Measurements from ENCODE around the gene TMEM198. TPM values are rescaled to one million over a fixed set of nuclear protein-coding genes. Genes with fewer than 3 reads are reported as not detected.

The TMEM198 gene
- total and polyA plus RNA-seq, 4 donors = 0.74 to 1.9 (median 1.5) TPM

DNA sequence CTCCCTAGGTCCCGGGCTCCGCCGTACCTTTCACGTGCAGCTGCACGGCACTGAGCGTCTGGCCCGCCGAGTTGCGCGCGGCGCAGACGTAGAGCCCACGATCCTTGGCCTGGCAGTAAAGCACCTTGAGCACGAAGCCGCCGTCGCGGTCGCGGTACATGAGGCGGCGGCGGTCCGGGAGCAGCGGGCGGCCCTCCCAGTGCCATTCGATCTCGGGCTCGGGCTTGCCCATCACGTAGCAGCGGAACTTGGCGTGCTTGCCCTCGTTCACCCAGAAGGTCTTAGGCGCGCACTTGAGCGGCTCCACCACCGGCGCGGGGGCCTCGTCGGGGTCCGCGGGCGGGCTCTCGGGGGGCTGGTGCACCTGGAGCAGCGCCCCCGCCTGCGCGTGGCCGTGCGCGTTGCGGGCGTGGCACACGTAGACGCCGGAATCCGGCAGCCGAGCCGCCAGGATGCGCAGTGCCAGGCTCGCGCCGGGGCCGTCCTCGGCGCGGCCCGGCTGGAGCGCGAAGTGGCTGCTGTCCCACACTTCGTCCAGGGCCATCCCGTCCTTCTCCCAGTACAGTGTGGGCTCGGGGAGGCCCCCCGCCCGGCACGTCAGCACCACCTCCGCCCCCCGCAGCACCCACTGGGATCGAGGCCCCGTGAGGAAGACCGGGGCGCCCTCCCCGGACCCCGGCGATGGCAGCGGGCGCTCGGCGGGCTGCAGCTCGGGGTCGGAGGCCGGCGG, 26.5 kb downstream of the TMEM198 start:
- Histone ChIP-seq H3K4me1 (ENCODE audit: control insufficient read depth in 4 of 4, insufficient read depth in 4 of 4, low read length in 3 of 4) (peaks cover 4 to 15% (median 6%) of the 10 kb centered on the region in 4 donors), H3K4me3 (ENCODE audit: low read depth in 1 of 3, low read length in 3 of 3) (peak overlapping the region; percentile 57 to 81 (median 65)), H3K36me3 (ENCODE audit: control insufficient read depth in 4 of 4, insufficient read depth in 3 of 4, low read depth in 1 of 4, low read length in 3 of 4) (peaks cover 0 to 6% (median 1%) of the 10 kb centered on the region in 4 donors), H3K27me3 (ENCODE audit: control insufficient read depth in 4 of 4, insufficient read depth in 4 of 4, low read length in 3 of 4) (no peaks in the 10 kb centered on the region), H3K27ac (ENCODE audit: low read depth in 1 of 2, low read length in 2 of 2) (peak overlapping the region in 1 of 2 donors; percentile 33), H3K9me3 (ENCODE audit: control insufficient read depth in 4 of 4, low read length in 3 of 4) (no peaks in the 10 kb centered on the region), H3K9ac (ENCODE audit: low read depth in 1 of 2, low read length in 2 of 2) (peak overlapping the region in 1 of 2 donors; percentile 37)
- DNase-seq (ENCODE audit: low spot score) = no peak
- 24% methylated on average over 95 of the region's 95 CpGs for WGBS
- no peak for TF ChIP-seq SP1 (IDR thresholded peaks at IDR 0.05)
- TF ChIP-seq, protein P1, sequence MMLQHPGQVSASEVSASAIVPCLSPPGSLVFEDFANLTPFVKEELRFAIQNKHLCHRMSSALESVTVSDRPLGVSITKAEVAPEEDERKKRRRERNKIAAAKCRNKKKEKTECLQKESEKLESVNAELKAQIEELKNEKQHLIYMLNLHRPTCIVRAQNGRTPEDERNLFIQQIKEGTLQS (IDR thresholded peaks at IDR 0.05) = no peak
- no peak for TF ChIP-seq HNF4A (conservative IDR thresholded peaks at IDR 0.05)
- no peak for TF ChIP-seq EGR1 (IDR thresholded peaks at IDR 0.05; ENCODE audit: low read depth in 2 of 2)
- TF ChIP-seq, protein P2, sequence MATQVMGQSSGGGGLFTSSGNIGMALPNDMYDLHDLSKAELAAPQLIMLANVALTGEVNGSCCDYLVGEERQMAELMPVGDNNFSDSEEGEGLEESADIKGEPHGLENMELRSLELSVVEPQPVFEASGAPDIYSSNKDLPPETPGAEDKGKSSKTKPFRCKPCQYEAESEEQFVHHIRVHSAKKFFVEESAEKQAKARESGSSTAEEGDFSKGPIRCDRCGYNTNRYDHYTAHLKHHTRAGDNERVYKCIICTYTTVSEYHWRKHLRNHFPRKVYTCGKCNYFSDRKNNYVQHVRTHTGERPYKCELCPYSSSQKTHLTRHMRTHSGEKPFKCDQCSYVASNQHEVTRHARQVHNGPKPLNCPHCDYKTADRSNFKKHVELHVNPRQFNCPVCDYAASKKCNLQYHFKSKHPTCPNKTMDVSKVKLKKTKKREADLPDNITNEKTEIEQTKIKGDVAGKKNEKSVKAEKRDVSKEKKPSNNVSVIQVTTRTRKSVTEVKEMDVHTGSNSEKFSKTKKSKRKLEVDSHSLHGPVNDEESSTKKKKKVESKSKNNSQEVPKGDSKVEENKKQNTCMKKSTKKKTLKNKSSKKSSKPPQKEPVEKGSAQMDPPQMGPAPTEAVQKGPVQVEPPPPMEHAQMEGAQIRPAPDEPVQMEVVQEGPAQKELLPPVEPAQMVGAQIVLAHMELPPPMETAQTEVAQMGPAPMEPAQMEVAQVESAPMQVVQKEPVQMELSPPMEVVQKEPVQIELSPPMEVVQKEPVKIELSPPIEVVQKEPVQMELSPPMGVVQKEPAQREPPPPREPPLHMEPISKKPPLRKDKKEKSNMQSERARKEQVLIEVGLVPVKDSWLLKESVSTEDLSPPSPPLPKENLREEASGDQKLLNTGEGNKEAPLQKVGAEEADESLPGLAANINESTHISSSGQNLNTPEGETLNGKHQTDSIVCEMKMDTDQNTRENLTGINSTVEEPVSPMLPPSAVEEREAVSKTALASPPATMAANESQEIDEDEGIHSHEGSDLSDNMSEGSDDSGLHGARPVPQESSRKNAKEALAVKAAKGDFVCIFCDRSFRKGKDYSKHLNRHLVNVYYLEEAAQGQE (IDR thresholded peaks at IDR 0.05) = no peak
- no peak for TF ChIP-seq RAD21 (IDR thresholded peaks at IDR 0.05)
- no peak for TF ChIP-seq JUND (IDR thresholded peaks at IDR 0.05)
- TF ChIP-seq FOXA1 (IDR thresholded peaks at IDR 0.05) = no peak
- TF ChIP-seq NR2F2 (IDR thresholded peaks at IDR 0.05) = no peak
- TF ChIP-seq, protein P3, sequence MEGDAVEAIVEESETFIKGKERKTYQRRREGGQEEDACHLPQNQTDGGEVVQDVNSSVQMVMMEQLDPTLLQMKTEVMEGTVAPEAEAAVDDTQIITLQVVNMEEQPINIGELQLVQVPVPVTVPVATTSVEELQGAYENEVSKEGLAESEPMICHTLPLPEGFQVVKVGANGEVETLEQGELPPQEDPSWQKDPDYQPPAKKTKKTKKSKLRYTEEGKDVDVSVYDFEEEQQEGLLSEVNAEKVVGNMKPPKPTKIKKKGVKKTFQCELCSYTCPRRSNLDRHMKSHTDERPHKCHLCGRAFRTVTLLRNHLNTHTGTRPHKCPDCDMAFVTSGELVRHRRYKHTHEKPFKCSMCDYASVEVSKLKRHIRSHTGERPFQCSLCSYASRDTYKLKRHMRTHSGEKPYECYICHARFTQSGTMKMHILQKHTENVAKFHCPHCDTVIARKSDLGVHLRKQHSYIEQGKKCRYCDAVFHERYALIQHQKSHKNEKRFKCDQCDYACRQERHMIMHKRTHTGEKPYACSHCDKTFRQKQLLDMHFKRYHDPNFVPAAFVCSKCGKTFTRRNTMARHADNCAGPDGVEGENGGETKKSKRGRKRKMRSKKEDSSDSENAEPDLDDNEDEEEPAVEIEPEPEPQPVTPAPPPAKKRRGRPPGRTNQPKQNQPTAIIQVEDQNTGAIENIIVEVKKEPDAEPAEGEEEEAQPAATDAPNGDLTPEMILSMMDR (IDR thresholded peaks at IDR 0.05; ENCODE audit: low read depth, low read length, missing input control) = no peak
- TF ChIP-seq TAF1 (conservative IDR thresholded peaks at IDR 0.05) = no peak
- no peak for TF ChIP-seq RXRA (IDR thresholded peaks at IDR 0.05)
- no peak for TF ChIP-seq FOXA2 (IDR thresholded peaks at IDR 0.05)
- no peak for TF ChIP-seq GABPA (IDR thresholded peaks at IDR 0.05 in 1 of 2, conservative IDR thresholded peaks at IDR 0.05 in 1 of 2)

DNA sequence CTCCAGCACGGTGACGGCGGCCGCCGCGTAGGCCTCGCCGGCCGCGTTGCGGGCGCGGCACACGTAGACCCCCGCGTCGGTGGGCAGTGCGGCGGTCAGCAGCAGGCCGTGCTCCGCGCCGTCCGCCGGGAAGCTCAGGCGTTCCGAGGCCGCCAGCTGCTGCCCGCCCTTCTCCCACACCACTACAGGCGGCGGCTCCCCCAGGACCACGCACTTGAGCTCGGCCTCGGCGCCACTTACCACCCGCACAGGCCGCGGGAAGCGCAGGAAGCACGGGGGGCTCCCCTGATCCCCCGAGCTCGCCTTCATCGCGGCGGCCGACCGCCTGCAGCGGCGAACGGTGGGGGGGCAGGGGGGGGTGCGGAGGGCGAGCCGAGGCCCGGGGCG, 27.1 kb downstream of the TMEM198 start:
- Histone ChIP-seq H3K9me3 (ENCODE audit: control insufficient read depth in 4 of 4, low read length in 3 of 4) (no peaks in the 10 kb centered on the region), H3K27ac (ENCODE audit: low read depth in 1 of 2, low read length in 2 of 2) (peak overlapping the region in 1 of 2 donors; percentile 33), H3K27me3 (ENCODE audit: control insufficient read depth in 4 of 4, insufficient read depth in 4 of 4, low read length in 3 of 4) (no peaks in the 10 kb centered on the region), H3K4me1 (ENCODE audit: control insufficient read depth in 4 of 4, insufficient read depth in 4 of 4, low read length in 3 of 4) (peaks cover 4 to 15% (median 6%) of the 10 kb centered on the region in 4 donors), H3K36me3 (ENCODE audit: control insufficient read depth in 4 of 4, insufficient read depth in 3 of 4, low read depth in 1 of 4, low read length in 3 of 4) (peaks cover 0 to 6% (median 1%) of the 10 kb centered on the region in 4 donors), H3K4me3 (ENCODE audit: low read depth in 1 of 3, low read length in 3 of 3) (peak overlapping the region; percentile 57 to 81 (median 65)), H3K9ac (ENCODE audit: low read depth in 1 of 2, low read length in 2 of 2) (peak overlapping the region in 1 of 2 donors; percentile 37)
- 1% methylated on average over 55 of the region's 55 CpGs for WGBS
- no peak for DNase-seq (ENCODE audit: low spot score)
- TF ChIP-seq, protein P1 (IDR thresholded peaks at IDR 0.05) = no peak
- TF ChIP-seq NR2F2 (IDR thresholded peaks at IDR 0.05) (no peak), RAD21 (IDR thresholded peaks at IDR 0.05) (no peak)
- TF ChIP-seq, protein P2 (IDR thresholded peaks at IDR 0.05) = no peak
- TF ChIP-seq, protein P4, sequence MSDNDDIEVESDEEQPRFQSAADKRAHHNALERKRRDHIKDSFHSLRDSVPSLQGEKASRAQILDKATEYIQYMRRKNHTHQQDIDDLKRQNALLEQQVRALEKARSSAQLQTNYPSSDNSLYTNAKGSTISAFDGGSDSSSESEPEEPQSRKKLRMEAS (IDR thresholded peaks at IDR 0.05) = no peak
- TF ChIP-seq, protein P3 (IDR thresholded peaks at IDR 0.05; ENCODE audit: low read depth, low read length, missing input control) = no peak
- TF ChIP-seq, protein P5, sequence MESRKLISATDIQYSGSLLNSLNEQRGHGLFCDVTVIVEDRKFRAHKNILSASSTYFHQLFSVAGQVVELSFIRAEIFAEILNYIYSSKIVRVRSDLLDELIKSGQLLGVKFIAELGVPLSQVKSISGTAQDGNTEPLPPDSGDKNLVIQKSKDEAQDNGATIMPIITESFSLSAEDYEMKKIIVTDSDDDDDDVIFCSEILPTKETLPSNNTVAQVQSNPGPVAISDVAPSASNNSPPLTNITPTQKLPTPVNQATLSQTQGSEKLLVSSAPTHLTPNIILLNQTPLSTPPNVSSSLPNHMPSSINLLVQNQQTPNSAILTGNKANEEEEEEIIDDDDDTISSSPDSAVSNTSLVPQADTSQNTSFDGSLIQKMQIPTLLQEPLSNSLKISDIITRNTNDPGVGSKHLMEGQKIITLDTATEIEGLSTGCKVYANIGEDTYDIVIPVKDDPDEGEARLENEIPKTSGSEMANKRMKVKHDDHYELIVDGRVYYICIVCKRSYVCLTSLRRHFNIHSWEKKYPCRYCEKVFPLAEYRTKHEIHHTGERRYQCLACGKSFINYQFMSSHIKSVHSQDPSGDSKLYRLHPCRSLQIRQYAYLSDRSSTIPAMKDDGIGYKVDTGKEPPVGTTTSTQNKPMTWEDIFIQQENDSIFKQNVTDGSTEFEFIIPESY (IDR thresholded peaks at IDR 0.05) = no peak
